Measurements from ENCODE around the gene AR. TPM values are rescaled to one million over a fixed set of nuclear protein-coding genes. Genes with fewer than 3 reads are reported as not detected.

Gene AR, protein sequence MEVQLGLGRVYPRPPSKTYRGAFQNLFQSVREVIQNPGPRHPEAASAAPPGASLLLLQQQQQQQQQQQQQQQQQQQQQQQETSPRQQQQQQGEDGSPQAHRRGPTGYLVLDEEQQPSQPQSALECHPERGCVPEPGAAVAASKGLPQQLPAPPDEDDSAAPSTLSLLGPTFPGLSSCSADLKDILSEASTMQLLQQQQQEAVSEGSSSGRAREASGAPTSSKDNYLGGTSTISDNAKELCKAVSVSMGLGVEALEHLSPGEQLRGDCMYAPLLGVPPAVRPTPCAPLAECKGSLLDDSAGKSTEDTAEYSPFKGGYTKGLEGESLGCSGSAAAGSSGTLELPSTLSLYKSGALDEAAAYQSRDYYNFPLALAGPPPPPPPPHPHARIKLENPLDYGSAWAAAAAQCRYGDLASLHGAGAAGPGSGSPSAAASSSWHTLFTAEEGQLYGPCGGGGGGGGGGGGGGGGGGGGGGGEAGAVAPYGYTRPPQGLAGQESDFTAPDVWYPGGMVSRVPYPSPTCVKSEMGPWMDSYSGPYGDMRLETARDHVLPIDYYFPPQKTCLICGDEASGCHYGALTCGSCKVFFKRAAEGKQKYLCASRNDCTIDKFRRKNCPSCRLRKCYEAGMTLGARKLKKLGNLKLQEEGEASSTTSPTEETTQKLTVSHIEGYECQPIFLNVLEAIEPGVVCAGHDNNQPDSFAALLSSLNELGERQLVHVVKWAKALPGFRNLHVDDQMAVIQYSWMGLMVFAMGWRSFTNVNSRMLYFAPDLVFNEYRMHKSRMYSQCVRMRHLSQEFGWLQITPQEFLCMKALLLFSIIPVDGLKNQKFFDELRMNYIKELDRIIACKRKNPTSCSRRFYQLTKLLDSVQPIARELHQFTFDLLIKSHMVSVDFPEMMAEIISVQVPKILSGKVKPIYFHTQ
- polyA plus RNA-seq (2012; ENCODE audit: insufficient read depth, insufficient read length, low read depth) = not detected

DNA sequence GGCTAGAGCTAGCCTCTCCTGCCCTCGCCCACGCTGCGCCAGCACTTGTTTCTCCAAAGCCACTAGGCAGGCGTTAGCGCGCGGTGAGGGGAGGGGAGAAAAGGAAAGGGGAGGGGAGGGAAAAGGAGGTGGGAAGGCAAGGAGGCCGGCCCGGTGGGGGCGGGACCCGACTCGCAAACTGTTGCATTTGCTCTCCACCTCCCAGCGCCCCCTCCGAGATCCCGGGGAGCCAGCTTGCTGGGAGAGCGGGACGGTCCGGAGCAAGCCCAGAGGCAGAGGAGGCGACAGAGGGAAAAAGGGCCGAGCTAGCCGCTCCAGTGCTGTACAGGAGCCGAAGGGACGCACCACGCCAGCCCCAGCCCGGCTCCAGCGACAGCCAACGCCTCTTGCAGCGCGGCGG lies at the start of gene AR:
AR (plus strand) TSS at position 204 of the 400 bp plus-strand sequence. CDS start 1,126 bp downstream, outside the sequence.
- TF ChIP-seq, protein P1, sequence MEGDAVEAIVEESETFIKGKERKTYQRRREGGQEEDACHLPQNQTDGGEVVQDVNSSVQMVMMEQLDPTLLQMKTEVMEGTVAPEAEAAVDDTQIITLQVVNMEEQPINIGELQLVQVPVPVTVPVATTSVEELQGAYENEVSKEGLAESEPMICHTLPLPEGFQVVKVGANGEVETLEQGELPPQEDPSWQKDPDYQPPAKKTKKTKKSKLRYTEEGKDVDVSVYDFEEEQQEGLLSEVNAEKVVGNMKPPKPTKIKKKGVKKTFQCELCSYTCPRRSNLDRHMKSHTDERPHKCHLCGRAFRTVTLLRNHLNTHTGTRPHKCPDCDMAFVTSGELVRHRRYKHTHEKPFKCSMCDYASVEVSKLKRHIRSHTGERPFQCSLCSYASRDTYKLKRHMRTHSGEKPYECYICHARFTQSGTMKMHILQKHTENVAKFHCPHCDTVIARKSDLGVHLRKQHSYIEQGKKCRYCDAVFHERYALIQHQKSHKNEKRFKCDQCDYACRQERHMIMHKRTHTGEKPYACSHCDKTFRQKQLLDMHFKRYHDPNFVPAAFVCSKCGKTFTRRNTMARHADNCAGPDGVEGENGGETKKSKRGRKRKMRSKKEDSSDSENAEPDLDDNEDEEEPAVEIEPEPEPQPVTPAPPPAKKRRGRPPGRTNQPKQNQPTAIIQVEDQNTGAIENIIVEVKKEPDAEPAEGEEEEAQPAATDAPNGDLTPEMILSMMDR (IDR thresholded peaks at IDR 0.05; ENCODE audit: low read depth, low read length) = no peak
- no peak for DNase-seq
- no peaks in the 10 kb centered on the region for H3K9me3 ChIP-seq
- H3K4me1 ChIP-seq = no peaks in the 10 kb centered on the region
- no peak within 1 kb of the TSS for H3K4me3 ChIP-seq (ENCODE audit: low read depth, low read length)
- H3K36me3 ChIP-seq = no peaks in the 10 kb centered on the region
- no peaks in the 10 kb centered on the region for H3K27me3 ChIP-seq

DNA sequence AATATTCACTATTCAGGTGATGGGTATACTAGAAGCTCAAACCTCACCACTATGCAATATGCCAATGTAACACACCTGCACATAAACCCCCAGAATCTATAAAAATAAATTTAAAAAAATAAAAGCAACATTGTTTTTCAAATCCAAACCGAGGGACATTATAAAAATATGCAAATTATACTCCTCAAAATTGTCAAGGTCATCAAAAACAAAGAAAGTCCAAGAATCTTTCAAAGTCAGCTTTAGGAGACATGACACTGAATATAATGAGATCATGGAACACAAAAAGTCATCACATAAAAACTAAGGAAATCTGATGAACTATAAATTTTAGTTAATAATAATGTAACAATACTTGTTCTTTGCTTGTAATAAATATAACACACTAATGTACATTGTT lies 43.2 kb upstream of the AR start:
- no peaks in the 10 kb centered on the region for H3K4me1 ChIP-seq
- H3K9me3 ChIP-seq = no peaks in the 10 kb centered on the region
- H3K4me3 ChIP-seq (ENCODE audit: low read depth, low read length) = no peak overlapping the region
- no peaks in the 10 kb centered on the region for H3K27me3 ChIP-seq
- TF ChIP-seq, protein P1 (IDR thresholded peaks at IDR 0.05; ENCODE audit: low read depth, low read length) = no peak
- no peaks in the 10 kb centered on the region for H3K36me3 ChIP-seq
- no peak for DNase-seq

DNA sequence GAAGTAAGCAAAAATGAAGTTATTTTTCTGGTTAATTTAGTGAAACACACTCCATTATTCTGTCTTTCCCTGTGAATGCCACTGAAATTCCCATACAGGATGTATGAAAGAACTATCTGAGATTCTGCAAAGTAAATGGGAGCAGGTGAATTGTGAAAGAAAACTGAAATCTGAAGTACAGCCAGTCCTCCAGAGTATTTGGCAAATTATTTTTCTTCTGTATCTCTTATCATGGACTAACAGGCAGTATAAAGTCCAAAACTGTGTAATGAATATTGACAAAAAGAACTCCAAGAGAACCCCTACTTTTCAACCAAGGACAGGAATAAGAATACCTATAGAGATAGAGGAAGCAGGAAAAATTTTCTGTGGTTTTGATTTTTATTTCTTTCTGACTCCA lies 40.8 kb upstream of the AR start:
- no peaks in the 10 kb centered on the region for H3K9me3 ChIP-seq
- no peak overlapping the region for H3K4me3 ChIP-seq (ENCODE audit: low read depth, low read length)
- no peaks in the 10 kb centered on the region for H3K27me3 ChIP-seq
- H3K4me1 ChIP-seq = no peaks in the 10 kb centered on the region
- DNase-seq = no peak
- TF ChIP-seq, protein P1 (IDR thresholded peaks at IDR 0.05; ENCODE audit: low read depth, low read length) = no peak
- H3K36me3 ChIP-seq = no peaks in the 10 kb centered on the region

DNA sequence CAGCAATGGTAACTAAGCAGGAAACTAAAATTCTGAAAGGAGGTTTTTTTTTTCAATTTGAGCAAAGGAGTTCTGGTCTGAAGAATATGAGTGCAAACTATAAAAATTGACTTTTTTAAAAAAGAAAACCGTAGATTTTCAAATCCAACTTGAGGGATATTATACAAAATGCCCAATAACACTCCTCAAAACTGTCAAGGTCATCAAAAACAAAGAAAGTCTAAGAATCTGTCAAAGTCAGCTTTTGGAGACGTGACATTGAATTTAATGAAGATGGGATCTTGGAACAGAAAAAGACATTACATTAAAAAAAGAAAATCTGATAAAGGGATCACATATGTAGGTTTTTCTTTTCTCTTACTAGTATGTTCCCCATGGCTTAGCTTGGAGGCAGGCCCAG lies 40.4 kb upstream of the AR start:
- H3K36me3 ChIP-seq = no peaks in the 10 kb centered on the region
- no peaks in the 10 kb centered on the region for H3K4me1 ChIP-seq
- H3K4me3 ChIP-seq (ENCODE audit: low read depth, low read length) = no peak overlapping the region
- no peak for DNase-seq
- TF ChIP-seq, protein P1 (IDR thresholded peaks at IDR 0.05; ENCODE audit: low read depth, low read length) = no peak
- no peaks in the 10 kb centered on the region for H3K27me3 ChIP-seq
- H3K9me3 ChIP-seq = no peaks in the 10 kb centered on the region

DNA sequence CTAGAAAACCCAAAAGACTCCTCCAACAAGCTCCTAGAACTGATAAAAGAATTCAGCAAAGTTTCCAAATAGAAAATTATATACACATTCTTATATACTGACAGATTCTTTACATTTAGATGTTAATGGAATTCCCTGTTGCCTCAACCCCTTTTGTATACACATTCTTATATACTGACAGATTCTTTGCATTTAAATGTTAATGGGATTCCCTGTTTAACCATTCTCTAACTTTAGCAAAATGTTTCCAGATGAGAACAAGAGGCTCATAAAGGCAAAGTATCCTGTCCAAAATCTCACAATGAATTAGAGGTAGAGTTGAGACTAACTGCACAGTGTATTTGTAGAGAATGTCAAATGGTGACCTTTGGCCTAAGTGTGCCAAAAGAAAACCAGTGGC lies 23.1 kb upstream of the AR start:
- DNase-seq = no peak
- H3K4me1 ChIP-seq = no peaks in the 10 kb centered on the region

More for the DNA sequence above, 23.1 kb upstream of the AR start:
- TF ChIP-seq, protein P1 (IDR thresholded peaks at IDR 0.05; ENCODE audit: low read depth, low read length) = no peak
- no peak overlapping the region for H3K4me3 ChIP-seq (ENCODE audit: low read depth, low read length)
- H3K36me3 ChIP-seq = no peaks in the 10 kb centered on the region
- H3K9me3 ChIP-seq = no peaks in the 10 kb centered on the region
- no peaks in the 10 kb centered on the region for H3K27me3 ChIP-seq

All from BE2C (cell line).